Type B pancreatic cell (in vitro differentiated cells): ENCODE measurements around the gene BMP6. TPM values are rescaled to one million over a fixed set of nuclear protein-coding genes. Genes with fewer than 3 reads are reported as not detected.
"Not testable (repeated sequence)": the region's sequence is repeated elsewhere in the genome, so short reads cannot be mapped to it uniquely, and the experiment has no call there.

ENCODE experiments used
- DNase-seq: peaks from one replicate; pipeline ENCODE4 v3.0.0; 2021; ENCODE audit warnings: mixed read lengths; ENCODE audit not compliant: unreplicated experiment; ENCODE audit errors: extremely low spot score
- H3K27ac Mint-ChIP-seq: 2 replicates; pipeline ENCODE4 v1.8.0; 2021; ENCODE audit warnings: mild to moderate bottlenecking, mixed read lengths
- H3K27me3 Mint-ChIP-seq: 2 replicates; pipeline ENCODE4 v1.8.0; 2021; ENCODE audit warnings: mixed read lengths
- H3K36me3 Mint-ChIP-seq: 2 replicates; pipeline ENCODE4 v1.8.0; 2021; ENCODE audit warnings: mixed read lengths
- H3K4me1 Mint-ChIP-seq: one replicate; pipeline ENCODE4 v1.8.0; 2021; ENCODE audit warnings: mixed read lengths; ENCODE audit not compliant: unreplicated experiment
- H3K4me3 Mint-ChIP-seq: 2 replicates; pipeline ENCODE4 v1.8.0; 2021; ENCODE audit warnings: mild to moderate bottlenecking, mixed read lengths
- H3K9me3 Mint-ChIP-seq: 2 replicates; pipeline ENCODE4 v1.8.0; 2021; ENCODE audit warnings: mixed read lengths
- total RNA-seq: library from RNA; stranded (reverse); gene quantifications from 2 replicates; pipeline ENCODE4 v1.2.1, GENCODE V29; 2021; ENCODE audit warnings: low replicate concordance
- TF ChIP-seq, protein P1 (sequence below): fragments of 200-600 bp; sonication (generic); conservative IDR thresholded peaks from 2 replicates; pipeline ENCODE4 v1.5.0; 2021; ENCODE audit warnings: antibody characterized with exemption, mild to moderate bottlenecking

BMP6 gene
- total RNA-seq, 1 donor from 2014 or later = 1.8 TPM

DNA sequence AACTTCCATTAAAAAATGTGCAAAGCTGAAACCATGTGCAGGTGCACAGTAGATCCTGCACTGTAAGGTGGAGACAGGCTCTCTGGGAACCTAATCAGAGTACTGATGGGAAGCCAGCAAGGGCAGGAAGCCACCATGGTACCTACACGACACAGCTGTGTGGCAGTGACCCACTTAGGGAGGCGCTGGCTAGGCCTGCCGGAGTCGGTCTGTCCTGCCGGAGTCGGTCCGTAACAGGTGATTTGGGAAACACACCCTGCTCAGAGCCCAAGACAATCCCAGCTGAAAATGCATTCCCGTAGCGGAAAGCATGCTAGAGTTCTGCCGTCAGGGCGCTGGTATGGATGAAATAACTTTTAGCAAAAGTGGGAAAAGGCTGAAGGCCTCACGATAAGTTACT, 167.4 kb downstream of the BMP6 start:
- Mint-ChIP-seq H3K27ac (no peak overlapping the region), H3K9me3 (no peaks in the 10 kb centered on the region), H3K4me1 (no peaks in the 10 kb centered on the region), H3K36me3 (peaks cover 46% of the 10 kb centered on the region), H3K27me3 (no peaks in the 10 kb centered on the region), H3K4me3 (no peak overlapping the region)
- no peak for DNase-seq
- TF ChIP-seq, protein P1, sequence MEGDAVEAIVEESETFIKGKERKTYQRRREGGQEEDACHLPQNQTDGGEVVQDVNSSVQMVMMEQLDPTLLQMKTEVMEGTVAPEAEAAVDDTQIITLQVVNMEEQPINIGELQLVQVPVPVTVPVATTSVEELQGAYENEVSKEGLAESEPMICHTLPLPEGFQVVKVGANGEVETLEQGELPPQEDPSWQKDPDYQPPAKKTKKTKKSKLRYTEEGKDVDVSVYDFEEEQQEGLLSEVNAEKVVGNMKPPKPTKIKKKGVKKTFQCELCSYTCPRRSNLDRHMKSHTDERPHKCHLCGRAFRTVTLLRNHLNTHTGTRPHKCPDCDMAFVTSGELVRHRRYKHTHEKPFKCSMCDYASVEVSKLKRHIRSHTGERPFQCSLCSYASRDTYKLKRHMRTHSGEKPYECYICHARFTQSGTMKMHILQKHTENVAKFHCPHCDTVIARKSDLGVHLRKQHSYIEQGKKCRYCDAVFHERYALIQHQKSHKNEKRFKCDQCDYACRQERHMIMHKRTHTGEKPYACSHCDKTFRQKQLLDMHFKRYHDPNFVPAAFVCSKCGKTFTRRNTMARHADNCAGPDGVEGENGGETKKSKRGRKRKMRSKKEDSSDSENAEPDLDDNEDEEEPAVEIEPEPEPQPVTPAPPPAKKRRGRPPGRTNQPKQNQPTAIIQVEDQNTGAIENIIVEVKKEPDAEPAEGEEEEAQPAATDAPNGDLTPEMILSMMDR = no peak

DNA sequence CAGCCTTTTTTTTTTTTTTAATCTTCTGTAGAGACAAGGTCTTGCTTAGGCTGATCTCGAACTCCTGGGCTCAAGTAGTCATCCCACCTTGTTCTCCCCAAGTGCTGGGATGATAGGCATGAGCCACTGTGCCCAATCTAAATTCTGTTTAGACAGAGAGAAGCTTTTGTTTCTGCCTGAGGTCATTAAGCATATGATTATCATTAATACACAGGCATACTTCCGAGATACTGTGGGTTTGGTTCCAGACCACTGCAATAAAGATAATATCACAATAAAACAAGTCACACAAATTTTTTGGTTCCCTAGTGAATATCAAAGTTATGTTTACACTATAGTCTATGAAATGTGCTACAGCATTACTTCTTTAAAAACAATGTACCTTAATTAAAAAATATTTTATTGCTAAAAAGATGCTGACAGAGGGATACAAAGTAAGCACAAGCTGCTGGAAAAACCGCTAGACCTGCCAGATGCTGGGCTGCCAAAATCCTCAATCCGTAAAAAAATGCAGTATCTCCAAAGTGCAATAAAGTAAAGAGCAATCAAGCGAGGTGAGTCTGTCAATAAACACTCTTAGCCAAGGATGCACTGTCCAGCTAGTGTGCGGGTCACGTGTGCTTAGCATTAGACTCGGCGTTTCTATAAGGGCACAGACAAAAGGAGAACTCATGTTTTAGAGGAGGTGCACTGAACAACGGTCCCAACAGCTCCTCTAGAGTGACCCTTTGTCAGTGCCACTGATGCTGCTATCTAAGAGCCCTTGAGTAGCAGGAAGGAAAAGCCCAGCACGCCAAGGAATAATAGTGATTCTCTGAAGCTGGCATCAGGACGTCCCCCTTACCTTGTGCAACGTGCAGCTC, 168.6 kb downstream of the BMP6 start:
- H3K36me3 Mint-ChIP-seq = peaks cover 53% of the 10 kb centered on the region
- TF ChIP-seq, protein P1 = no peak
- no peak for DNase-seq
- H3K9me3 Mint-ChIP-seq = no peaks in the 10 kb centered on the region
- H3K4me1 Mint-ChIP-seq = peaks cover 8% of the 10 kb centered on the region
- no peak overlapping the region for H3K4me3 Mint-ChIP-seq
- H3K27ac Mint-ChIP-seq = no peak overlapping the region
- H3K27me3 Mint-ChIP-seq = no peaks in the 10 kb centered on the region

DNA sequence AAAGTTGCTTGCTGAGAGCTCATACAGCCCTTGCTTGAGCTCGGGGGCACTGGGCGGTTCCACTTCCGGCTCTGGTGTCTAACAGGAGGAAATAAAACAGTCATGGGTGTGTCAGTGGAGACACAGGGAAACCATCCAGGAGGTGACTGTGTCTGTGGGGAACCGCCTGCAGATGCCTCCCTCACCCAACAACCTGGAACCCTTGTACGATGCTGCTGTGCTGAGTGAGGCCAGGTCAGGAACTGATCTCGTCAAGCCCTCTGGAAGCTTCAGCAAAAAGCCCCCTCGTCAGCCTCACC, 169.2 kb downstream of the BMP6 start:
- no peak overlapping the region for H3K27ac Mint-ChIP-seq
- no peaks in the 10 kb centered on the region for H3K9me3 Mint-ChIP-seq
- no peak for DNase-seq
- no peaks in the 10 kb centered on the region for H3K27me3 Mint-ChIP-seq
- TF ChIP-seq, protein P1 = no peak
- no peak overlapping the region for H3K4me3 Mint-ChIP-seq
- H3K36me3 Mint-ChIP-seq = peaks cover 54% of the 10 kb centered on the region
- peaks cover 14% of the 10 kb centered on the region for H3K4me1 Mint-ChIP-seq

DNA sequence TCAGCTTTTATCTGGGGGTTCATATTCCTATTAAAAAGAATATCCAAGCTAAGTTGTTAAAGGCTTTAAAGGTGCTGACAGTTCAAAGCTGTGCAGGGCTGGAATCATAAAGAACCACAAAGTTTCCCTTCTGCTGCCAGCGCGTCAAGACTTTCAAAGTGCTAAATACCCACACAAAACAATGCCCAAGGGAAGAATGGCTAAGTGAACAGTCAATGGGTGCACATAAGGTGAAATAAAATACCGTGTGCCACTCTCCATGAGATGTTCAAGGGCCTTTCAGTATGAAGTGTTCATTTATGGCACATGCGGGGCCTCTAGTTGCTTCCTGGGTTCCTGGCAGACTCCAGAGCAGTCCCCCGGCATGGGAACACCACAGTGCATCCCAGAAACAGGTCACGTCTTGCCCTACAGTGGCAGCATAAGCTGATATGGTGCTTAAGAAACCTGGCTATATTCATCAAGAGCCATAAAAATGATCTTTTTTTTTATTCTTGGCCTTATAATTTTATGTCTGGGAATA, 170.6 kb downstream of the BMP6 start:
- H3K27me3 Mint-ChIP-seq = no peaks in the 10 kb centered on the region
- peaks cover 16% of the 10 kb centered on the region for H3K4me1 Mint-ChIP-seq
- TF ChIP-seq, protein P1 = no peak
- H3K27ac Mint-ChIP-seq = no peak overlapping the region
- no peaks in the 10 kb centered on the region for H3K9me3 Mint-ChIP-seq
- H3K4me3 Mint-ChIP-seq = no peak overlapping the region
- H3K36me3 Mint-ChIP-seq = peaks cover 56% of the 10 kb centered on the region
- no peak for DNase-seq

DNA sequence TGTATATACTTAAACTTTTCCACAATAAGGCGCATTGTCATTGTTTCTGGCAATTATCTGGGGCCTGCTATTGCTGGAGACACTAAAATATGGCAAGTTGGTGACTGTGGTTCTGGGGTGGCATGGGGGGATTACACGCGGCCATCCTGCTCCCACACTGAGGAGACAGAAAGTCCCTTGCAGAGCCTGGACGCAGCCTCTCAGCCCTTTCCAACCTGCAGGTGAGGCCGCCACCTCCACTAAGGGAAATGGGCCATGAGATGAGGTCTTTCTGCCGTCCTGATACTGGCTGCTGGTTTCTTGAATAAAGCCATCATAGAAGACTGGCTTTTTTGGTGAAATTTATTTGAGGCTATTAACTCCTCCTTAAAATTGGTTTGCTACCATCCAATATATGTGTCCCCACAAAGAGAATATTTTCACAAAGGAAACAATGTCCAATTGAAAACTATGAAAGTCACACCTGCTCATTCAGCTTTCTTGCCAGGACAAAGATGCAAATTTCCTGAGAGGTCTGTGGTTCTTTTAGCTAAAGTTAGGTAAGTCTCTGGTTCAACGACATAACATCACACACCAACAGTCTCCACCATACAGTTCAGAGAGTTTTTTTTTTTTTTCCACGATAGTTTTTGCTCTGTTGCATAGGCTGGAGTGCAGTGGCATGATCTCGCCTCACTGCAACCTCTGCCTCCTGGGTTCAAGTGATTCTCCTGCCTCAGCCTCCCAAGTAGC, 171.7 kb downstream of the BMP6 start:
- Mint-ChIP-seq H3K4me1 (peaks cover 16% of the 10 kb centered on the region), H3K27ac (no peak overlapping the region), H3K27me3 (no peaks in the 10 kb centered on the region), H3K9me3 (no peaks in the 10 kb centered on the region), H3K4me3 (no peak overlapping the region), H3K36me3 (peaks cover 51% of the 10 kb centered on the region)
- TF ChIP-seq, protein P1 = no peak
- DNase-seq = no peak

DNA sequence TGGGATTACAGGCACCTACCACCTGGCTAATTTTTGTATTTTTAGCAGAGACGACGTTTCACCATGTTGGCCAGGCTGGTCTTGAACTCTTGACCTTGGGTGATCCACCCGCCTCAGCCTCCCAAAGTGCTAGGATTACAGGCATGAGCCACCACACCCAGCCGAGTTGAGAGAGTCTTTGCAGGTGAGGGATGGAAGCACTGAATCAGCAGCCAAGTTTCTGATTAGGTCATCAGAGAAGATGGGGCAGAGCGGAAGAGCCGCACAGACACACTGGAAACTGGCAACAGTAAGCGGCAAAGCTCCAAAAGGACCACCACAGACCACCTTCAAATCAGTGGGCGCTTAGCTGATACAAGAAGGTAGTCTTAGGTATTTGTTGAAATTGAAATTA, 172.3 kb downstream of the BMP6 start:
- peaks cover 16% of the 10 kb centered on the region for H3K4me1 Mint-ChIP-seq
- DNase-seq, H3K27ac Mint-ChIP-seq, H3K4me3 Mint-ChIP-seq, H3K9me3 Mint-ChIP-seq, H3K27me3 Mint-ChIP-seq: not testable (repeated sequence)
- H3K36me3 Mint-ChIP-seq = peaks cover 54% of the 10 kb centered on the region
